SH-SY5Y (cell line): ENCODE data around the gene EOMES.

Experiments used
- GATA2 ChIP-seq: IDR thresholded peaks from 2 replicates; pipeline ENCODE4 v1.6.1; 2011; ENCODE audit warnings: mild to moderate bottlenecking, low read depth, low read length
- GATA3 ChIP-seq: IDR thresholded peaks from 2 replicates; pipeline ENCODE4 v1.6.1; 2011; ENCODE audit warnings: low read depth, mild to moderate bottlenecking, low read length, moderate library complexity

EOMES gene

DNA sequence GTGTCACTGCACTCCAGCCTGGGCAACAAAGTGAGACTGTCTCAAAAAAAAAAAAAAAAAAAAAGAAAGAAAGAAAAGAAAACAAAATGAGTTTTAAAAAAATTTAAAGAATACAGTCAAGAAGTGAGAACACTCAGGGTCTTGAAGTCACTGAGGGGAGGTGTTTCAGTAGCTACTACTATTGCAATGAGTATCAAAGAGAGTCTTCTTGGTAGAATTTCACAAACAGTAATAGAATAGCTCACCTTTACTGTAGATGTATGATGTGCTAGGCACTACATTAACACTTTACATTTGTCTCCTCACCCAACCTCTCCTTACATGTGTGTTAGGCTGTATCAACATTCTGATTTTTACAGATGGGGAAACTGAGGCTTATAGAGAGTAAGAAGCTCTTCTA is 43.9 kb downstream of the EOMES start:
- TF ChIP-seq GATA3 (no peak), GATA2 (no peak)

DNA sequence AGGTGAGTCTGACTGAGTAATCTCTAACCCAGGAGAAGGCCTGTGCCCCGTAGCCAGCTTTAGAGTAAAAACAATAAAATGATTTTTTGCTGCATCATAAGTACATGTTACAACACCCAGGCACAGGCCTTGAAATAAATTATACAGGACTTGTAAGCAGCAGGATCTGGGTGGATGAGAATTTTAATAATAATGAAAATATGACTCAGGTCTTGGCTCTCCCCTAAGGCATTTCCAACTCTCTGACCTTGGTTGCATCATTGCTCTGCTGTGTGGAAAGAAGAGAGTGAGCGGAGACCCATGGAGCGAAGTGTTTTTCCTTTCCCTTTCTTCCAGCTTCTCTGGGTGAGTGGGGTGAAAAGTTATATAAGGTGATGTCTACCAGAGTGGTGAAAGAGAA is 44.6 kb downstream of the EOMES start:
- no peak for TF ChIP-seq GATA2
- TF ChIP-seq GATA3, result no peak

DNA sequence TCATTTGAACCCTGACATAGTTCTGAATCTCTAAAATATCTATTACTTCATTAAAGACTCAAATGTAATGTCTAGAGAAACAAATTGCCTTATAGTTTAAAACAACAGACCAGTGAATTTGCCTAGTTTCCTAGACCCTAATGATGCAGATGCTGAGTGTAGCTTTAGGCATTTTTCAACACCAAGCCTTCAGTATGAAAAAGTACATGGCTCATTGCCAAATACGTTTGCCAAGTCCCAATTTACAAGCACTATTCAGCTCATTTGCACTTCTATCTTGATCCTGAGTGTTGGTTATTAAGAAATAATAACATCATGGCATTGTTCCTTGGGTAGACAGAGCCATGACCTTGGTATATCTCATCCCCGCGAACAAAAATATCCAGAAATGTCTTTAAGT is 46.8 kb downstream of the EOMES start:
- TF ChIP-seq GATA2, result no peak
- TF ChIP-seq GATA3, result no peak

DNA sequence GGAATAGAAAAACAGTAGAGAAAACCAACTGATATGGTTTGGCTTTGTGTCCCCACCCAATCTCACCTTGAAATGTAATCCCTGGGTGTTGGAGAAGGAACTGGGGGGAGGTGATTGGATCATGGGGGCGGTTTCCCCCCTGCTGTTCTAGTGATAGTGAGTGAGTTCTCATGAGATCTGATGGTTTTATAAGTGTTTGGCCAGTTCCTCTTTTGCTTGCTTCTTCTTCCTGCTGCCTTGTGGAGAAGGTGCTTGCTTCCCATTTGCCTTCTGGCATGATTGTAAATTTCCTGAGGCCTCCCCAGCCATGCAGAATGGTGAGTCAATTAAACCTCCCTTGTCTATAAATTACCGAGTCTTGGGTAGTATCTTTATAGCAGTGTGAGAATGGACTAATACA is 48.4 kb downstream of the EOMES start:
- TF ChIP-seq GATA2 (no peak), GATA3 (no peak)

DNA sequence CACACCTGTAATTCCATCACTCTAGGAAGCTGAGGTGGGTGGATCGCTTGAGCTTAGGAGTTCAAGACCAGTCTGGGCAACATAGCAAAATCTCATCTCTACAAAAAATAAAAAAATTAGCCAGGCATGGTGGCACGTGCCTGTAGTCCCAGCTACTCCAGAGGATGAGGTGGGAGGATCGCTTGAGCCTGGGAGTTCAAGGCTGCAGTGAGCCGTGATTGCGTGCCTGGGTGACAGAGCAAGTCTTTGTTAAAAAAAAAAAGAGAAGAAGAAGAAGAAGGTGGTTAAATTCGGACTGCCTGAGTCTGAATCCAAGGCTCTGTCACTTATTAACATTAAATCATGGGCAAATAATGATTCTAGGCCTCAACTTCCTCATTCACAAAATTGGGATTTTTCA is 51.0 kb downstream of the EOMES start:
- TF ChIP-seq GATA2 (no peak), GATA3 (no peak)

DNA sequence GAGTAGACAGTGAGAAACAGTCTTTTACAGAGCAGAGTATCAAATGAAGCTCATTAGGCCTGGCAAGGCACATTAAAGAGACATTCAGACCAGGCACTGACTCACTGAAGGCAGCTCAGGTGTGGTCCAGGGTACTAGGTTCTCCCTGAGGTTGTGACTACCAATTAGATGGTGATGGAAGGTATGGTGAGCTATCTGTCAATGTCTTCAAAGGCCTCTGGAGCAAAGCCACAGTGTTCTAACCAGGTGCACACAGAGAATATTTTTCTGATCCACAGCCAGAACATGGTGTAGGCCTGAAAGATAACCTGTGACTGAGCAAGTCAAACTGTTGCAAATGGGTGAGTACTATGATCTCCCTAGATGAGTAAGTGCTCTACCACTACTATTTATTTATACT is 51.5 kb downstream of the EOMES start:
- TF ChIP-seq GATA3, result no peak
- TF ChIP-seq GATA2, result no peak

DNA sequence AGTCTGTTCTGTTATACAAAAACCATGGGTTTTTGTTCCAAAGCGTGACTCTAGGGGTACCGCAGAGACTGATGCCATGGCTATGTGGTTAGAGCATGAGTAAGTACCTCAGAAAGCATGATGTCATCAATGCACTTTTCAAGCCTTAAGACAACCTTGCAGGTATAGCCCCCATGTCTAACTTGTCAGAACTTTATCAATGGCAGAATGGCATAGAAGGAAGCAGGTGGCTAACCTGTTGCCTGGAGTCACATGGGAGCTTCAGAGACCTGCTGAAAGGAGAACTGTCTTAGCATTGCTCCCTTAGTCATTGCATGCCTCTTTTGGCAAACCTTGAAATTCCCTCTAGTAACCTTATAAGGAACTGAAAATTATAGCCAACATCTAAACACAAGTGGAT is 52.5 kb downstream of the EOMES start:
- TF ChIP-seq GATA3 (no peak), GATA2 (no peak)

DNA sequence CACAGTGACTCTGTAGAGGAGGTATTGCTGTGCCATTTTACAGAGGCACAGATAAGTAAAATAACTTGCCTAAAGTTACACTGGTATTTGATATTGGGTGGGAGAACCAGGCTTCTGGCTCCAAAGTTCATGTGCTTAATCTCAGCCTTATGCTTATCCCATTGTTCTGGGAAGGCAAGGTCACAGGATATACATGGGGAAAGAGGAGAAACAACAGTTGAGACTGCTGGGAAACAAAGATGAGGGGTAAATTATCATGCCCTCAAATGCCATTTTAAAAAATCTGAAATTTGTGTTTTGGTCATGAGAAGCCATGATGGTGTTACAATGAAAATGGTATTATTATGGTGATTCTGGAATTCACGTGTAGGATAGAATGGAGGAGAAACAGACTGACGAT is 54.4 kb downstream of the EOMES start:
- no peak for TF ChIP-seq GATA3
- TF ChIP-seq GATA2, result no peak

DNA sequence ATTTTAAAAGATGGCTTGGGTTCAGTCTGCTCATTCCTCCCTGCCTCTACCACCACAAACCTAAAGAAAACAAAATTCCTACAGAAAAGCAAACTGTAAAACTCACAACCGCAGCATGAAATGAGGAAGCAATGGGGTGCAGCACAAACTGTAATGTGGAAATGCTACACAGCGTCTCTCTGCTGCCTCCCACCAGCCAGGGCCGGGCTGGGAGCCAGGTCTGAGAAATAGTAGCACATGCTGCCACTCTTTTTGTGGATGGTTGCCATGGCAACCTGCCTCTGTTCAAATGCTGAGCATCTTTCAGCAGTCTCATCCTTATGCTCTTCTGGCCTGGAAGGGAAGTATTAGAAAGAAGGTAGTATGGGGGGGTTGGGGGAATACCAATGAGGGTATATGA is 55.4 kb downstream of the EOMES start:
- TF ChIP-seq GATA2 (no peak), GATA3 (no peak)

DNA sequence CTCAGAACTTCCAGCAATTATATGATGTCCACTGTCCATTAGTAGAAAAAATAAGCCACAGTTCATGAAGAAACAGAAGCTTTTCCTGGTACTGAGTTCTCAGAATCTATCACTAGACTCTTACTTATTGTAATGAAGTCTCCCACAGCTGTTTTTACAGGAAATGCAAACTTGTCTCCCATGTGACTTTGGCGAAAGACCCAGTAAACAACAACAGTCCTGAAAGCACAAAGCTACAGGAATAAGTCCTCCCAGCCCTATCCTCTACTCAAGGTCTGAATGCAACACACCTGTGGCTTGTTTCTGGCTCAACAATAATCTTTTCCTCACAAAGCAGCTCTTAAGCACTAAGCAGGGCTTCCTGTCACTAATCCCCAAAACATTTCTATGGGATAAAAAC is 55.9 kb downstream of the EOMES start:
- TF ChIP-seq GATA3, result no peak
- TF ChIP-seq GATA2, result no peak
